Caki2 (cell line): ENCODE results near the gene PLEKHG3. TPM values are rescaled to one million over a fixed set of nuclear protein-coding genes. Genes with fewer than 3 reads are reported as not detected.

Experiments used
- DNase-seq: peaks from one replicate; pipeline ENCODE4 v3.0.0-alpha.2; 2015; ENCODE audit warnings: low read depth
- in situ Hi-C: cut with HindIII; loops from 2 replicates; pipeline ENCODE4 v1.10.0; 2016; ENCODE audit warnings: low sequenced_read_pairs, low pct_unique_long_range_greater_than_20kb, mixed read lengths
- total RNA-seq: library from RNA; depleted of rRNA; stranded (reverse); fragments of >200 nt; shearing (Covaris generic); gene quantifications from 2 replicates; pipeline ENCODE4 v1.2.3, GENCODE V29; 2014; ENCODE audit warnings: low replicate concordance

The PLEKHG3 gene
- total RNA-seq, 1 experiment from 2014 or later = 99.4 TPM

GRCh38 chr14:64732536-64733120 is 28.4 kb downstream of the PLEKHG3 start:
- no peak for DNase-seq
- in situ Hi-C loops = no loop called here

DNA sequence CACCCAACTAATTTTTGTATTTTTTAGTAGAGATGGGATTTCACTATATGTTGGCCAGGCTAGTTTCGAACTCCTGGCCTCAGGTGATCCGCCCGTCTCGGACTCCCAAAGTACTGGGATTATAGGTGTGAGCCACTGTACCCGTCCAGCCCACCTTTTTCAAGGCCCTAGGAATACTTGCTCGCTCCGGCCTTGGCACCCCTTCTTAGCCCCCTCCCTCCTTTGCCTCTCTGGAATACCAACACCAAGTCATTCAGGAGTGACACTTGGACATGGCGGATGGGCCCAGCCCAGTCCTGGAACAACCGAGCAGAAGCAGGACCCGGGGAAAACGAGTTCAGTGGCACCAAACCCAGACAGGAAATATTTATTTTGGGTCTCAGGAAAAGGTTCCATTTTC is 29.1 kb downstream of the PLEKHG3 start:
- in situ Hi-C loops = no loop called here
- DNase-seq = no peak

GRCh38 chr14:64733899-64734298 is 29.7 kb downstream of the PLEKHG3 start:
- no peak for DNase-seq
- in situ Hi-C loops = no loop called here

- in situ Hi-C loops = no loop called here
- DNase-seq = no peak
These were observed 30.8 kb downstream of the PLEKHG3 start for GRCh38 chr14:64734990-64735389.

DNA sequence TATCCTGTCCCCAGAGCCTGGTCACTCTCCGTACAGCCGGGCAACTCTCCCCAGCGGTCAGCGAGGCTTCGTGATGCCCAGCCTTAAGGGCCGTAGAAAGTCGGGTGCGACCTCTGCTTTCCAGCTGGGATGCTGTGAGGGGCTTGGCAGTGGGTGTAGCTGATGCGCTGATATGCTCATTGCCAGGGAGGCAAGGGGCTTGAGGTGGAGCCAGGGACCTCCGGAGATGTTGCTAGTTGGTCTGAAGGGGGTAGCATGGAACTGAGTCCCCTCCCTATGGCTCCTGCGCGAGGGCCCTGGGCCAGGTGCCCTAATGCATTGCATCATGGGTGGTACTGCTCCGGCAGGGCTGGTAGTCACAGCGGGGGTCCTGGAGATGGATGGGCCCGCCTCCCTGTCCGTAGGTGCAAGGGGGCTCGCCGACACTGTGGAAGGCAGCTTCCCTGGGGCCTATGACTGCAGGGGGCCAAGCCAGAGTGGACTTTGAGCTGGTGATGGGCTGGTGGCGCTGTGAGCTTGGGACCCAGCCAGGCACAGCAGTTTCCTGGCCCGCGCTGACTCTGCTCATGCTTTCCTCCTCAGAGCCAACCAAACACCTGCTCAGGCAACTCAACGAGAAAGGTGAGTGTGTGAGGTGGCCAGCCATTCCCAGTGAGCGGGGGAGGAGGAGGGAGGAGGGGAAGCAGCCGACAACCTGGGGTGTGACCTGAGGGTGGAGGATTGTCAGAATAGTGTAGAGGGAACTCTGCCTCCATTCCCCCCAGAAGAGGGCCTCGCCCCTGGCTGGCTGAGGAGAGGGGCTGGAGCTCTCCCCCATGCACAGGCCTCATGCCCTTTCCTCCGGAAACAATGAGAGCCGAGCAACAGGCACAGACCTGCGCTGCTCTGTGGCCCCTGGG is 32.3 kb downstream of the PLEKHG3 start:
- in situ Hi-C loops = no loop called here
- no peak for DNase-seq

DNA sequence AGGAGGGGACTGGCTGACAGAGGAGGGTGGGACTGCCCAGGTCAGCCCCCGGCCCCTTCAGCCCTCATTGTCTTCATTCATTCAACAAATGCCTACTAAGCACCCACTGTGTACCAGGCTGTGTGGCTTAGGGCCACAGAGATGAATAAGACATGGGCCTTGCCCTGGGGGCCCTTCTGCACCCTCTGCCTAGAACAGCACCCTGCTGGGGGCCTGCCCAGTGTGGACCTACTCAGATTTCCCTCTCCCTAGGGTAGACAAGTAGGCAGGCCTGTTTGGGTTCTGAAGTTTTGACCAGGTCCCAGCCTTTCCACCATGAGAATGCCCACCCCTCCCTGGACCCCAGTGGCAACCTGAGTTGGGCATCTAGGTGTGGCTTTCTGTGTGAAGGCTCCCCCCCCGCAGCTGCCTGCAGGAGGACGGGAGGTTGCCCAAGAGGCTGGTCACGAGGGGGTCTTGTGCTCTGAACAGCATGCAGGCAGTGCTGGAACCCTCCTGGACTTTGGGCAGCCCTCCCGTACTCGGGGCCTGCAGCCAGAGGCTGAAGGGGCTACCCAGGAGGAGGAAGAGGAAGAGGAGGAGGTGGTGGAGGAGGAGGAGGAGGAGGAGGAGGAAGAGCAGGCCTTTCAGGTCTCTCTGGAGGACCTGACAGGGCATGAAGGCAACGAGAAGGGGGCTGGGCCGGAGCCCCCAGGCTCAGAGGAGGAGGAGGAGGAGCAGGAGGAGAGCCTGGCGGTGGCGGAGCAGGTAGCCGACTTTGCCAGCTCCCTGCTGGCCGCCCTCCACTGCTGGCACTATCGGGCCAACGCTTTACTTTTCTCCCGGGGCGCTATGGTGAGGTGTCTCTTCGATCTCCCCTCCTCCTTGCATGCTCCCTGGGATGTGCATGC is 33.4 kb downstream of the PLEKHG3 start:
- in situ Hi-C loops = no loop called here

GRCh38 chr14:64738281-64738804 is 34.1 kb downstream of the PLEKHG3 start:
- no peak for DNase-seq
- in situ Hi-C loops = no loop called here

More for the DNA sequence above, 33.4 kb downstream of the PLEKHG3 start:
- DNase-seq = no peak

DNA sequence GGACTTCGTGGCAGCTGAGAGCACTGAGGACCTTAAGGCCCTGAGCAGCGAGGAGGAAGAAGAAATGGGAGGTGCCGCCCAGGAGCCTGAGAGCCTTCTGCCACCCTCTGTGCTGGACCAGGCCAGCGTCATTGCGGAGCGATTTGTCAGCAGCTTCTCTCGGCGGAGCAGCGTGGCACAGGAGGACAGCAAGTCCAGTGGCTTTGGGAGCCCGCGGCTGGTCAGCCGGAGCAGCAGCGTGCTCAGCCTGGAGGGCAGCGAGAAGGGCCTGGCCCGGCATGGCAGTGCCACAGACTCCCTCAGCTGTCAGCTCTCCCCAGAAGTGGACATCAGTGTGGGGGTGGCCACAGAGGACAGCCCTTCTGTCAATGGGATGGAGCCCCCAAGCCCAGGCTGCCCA is 37.0 kb downstream of the PLEKHG3 start:
- in situ Hi-C loops = no loop called here
- DNase-seq = no peak

GRCh38 chr14:64741961-64742360 is 37.7 kb downstream of the PLEKHG3 start:
- in situ Hi-C loops = no loop called here
- DNase-seq = no peak

DNA sequence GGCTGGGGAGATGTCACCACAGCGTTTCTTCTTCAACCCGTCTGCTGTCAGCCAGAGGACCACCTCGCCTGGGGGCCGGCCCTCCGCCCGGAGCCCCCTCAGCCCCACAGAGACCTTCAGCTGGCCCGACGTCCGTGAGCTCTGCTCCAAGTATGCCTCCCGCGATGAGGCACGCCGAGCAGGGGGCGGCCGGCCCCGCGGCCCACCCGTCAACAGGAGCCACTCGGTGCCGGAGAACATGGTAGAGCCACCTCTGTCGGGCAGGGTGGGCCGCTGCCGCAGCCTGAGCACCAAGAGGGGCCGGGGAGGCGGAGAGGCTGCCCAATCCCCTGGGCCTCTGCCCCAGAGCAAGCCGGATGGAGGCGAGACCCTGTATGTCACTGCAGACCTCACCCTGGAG is 38.8 kb downstream of the PLEKHG3 start:
- DNase-seq = no peak
- in situ Hi-C loops = no loop called here

GRCh38 chr14:64745511-64746091 is 41.4 kb downstream of the PLEKHG3 start:
- no peak for DNase-seq

GRCh38 chr14:64746298-64747250 is 42.4 kb downstream of the PLEKHG3 start:
- in situ Hi-C loops = no loop called here

More at GRCh38 chr14:64745511-64746091, 41.4 kb downstream of the PLEKHG3 start:
- in situ Hi-C loops = no loop called here

DNA sequence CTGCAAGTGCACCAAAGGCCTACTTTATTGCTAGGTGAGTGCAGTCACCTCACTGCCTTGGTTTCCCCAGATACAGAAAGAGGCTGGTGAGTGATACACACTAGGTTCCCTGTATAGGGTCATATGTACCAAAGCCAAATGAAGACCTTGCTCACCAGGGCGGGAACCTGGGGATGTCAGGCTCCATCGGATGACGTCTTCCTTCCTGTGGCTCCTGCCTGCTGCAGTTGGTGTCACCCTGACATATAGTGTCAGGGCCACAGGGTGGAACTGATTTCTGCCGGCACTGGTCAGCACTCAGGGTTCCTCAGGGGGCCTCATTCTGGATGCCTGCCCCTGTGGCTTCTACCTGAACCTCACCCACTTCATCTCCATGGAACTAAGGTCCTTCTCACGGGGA is 43.1 kb downstream of the PLEKHG3 start:
- no peak for DNase-seq
- in situ Hi-C loops = no loop called here

More at GRCh38 chr14:64746298-64747250, 42.4 kb downstream of the PLEKHG3 start:
- no peak for DNase-seq

DNA sequence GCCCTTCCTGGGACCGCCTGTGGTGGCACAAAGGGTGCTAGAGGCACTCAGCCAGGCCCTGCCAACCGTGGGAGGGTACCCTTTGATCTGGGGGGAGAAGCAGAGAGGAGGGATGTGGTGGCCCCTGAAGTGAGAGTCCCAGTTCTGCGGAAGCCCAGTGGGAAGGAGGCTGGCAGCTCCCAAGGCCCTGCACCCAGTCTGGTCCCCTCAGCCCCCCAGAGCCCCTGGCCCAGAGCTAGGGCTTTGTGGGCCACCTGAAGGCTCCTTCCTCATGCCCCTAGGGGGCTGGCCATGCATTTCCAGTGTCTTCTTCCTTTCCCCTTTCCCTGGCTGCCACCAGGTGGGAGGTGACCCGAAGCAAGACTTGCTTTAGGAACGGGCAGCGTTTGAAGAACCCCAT is 44.3 kb downstream of the PLEKHG3 start:
- in situ Hi-C loops = no loop called here
- DNase-seq = no peak

- in situ Hi-C loops = no loop called here
- DNase-seq = no peak
These were observed 44.9 kb downstream of the PLEKHG3 start for GRCh38 chr14:64748995-64749714.

- DNase-seq = no peak
- in situ Hi-C loops = no loop called here
These were observed 48.7 kb downstream of the PLEKHG3 start for GRCh38 chr14:64752909-64753308.

GRCh38 chr14:64753374-64753773 is 49.1 kb downstream of the PLEKHG3 start:
- no peak for DNase-seq
- in situ Hi-C loops = no loop called here
